Measurements from ENCODE around the gene USP30. TPM values are rescaled to one million over a fixed set of nuclear protein-coding genes. Genes with fewer than 3 reads are reported as not detected.

USP30 gene
- total RNA-seq, 1 donor from 2014 or later = 3.9 TPM

GRCh38 chr12:109056891-109057290 lies 4.5 kb downstream of the USP30 start:
- no peak for TF ChIP-seq CTCF (IDR thresholded peaks at IDR 0.05; ENCODE audit: insufficient read depth, low read length, severe bottlenecking)
- Histone ChIP-seq H3K36me3 (ENCODE audit: control insufficient read depth, insufficient read depth, low read length) (no peaks in the 10 kb centered on the region), H3K4me3 (ENCODE audit: low read depth, low read length) (no peak overlapping the region), H3K27me3 (ENCODE audit: control insufficient read depth, insufficient read depth, low read length) (no peaks in the 10 kb centered on the region)
- DNase-seq (ENCODE audit: low read depth) (no peak), FAIRE-seq (no peak)

GRCh38 chr12:109057376-109057775 lies 5.0 kb downstream of the USP30 start:
- H3K27me3 ChIP-seq (ENCODE audit: control insufficient read depth, insufficient read depth, low read length) = no peaks in the 10 kb centered on the region
- no peak overlapping the region for H3K4me3 ChIP-seq (ENCODE audit: low read depth, low read length)
- no peak for TF ChIP-seq CTCF (IDR thresholded peaks at IDR 0.05; ENCODE audit: insufficient read depth, low read length, severe bottlenecking)
- no peaks in the 10 kb centered on the region for H3K36me3 ChIP-seq (ENCODE audit: control insufficient read depth, insufficient read depth, low read length)
- no peak for DNase-seq (ENCODE audit: low read depth)
- no peak for FAIRE-seq

- FAIRE-seq = no peak
- TF ChIP-seq CTCF (IDR thresholded peaks at IDR 0.05; ENCODE audit: insufficient read depth, low read length, severe bottlenecking) = no peak
- DNase-seq (ENCODE audit: low read depth) = no peak
- Histone ChIP-seq H3K36me3 (ENCODE audit: control insufficient read depth, insufficient read depth, low read length) (no peaks in the 10 kb centered on the region), H3K4me3 (ENCODE audit: low read depth, low read length) (no peak overlapping the region), H3K27me3 (ENCODE audit: control insufficient read depth, insufficient read depth, low read length) (no peaks in the 10 kb centered on the region)
Observed at GRCh38 chr12:109058773-109059172, 6.4 kb downstream of the USP30 start.

GRCh38 chr12:109064143-109064542 lies 11.8 kb downstream of the USP30 start:
- peaks cover 2% of the 10 kb centered on the region for H3K36me3 ChIP-seq (ENCODE audit: control insufficient read depth, insufficient read depth, low read length)
- no peak overlapping the region for H3K4me3 ChIP-seq (ENCODE audit: low read depth, low read length)
- DNase-seq (ENCODE audit: low read depth) = no peak
- no peak for FAIRE-seq
- no peak for TF ChIP-seq CTCF (IDR thresholded peaks at IDR 0.05; ENCODE audit: insufficient read depth, low read length, severe bottlenecking)
- no peaks in the 10 kb centered on the region for H3K27me3 ChIP-seq (ENCODE audit: control insufficient read depth, insufficient read depth, low read length)

GRCh38 chr12:109065154-109065852 lies 12.9 kb downstream of the USP30 start:
- Histone ChIP-seq H3K4me3 (ENCODE audit: low read depth, low read length) (no peak overlapping the region), H3K36me3 (ENCODE audit: control insufficient read depth, insufficient read depth, low read length) (peaks cover 2% of the 10 kb centered on the region), H3K27me3 (ENCODE audit: control insufficient read depth, insufficient read depth, low read length) (no peaks in the 10 kb centered on the region)
- FAIRE-seq (peak; percentile 70), DNase-seq (ENCODE audit: low read depth) (no peak)
- no peak for TF ChIP-seq CTCF (IDR thresholded peaks at IDR 0.05; ENCODE audit: insufficient read depth, low read length, severe bottlenecking)

GRCh38 chr12:109065853-109066193 lies 13.4 kb downstream of the USP30 start:
- Histone ChIP-seq H3K4me3 (ENCODE audit: low read depth, low read length) (no peak overlapping the region), H3K36me3 (ENCODE audit: control insufficient read depth, insufficient read depth, low read length) (peaks cover 2% of the 10 kb centered on the region), H3K27me3 (ENCODE audit: control insufficient read depth, insufficient read depth, low read length) (no peaks in the 10 kb centered on the region)
- DNase-seq (ENCODE audit: low read depth) (no peak), FAIRE-seq (peak; percentile 18)
- no peak for TF ChIP-seq CTCF (IDR thresholded peaks at IDR 0.05; ENCODE audit: insufficient read depth, low read length, severe bottlenecking)
